Measurements from ENCODE around the gene MT1G. TPM values are rescaled to one million over a fixed set of nuclear protein-coding genes. Genes with fewer than 3 reads are reported as not detected.

MT1G gene
- total RNA-seq, 1 experiment from 2014 or later = 2.2 TPM

DNA sequence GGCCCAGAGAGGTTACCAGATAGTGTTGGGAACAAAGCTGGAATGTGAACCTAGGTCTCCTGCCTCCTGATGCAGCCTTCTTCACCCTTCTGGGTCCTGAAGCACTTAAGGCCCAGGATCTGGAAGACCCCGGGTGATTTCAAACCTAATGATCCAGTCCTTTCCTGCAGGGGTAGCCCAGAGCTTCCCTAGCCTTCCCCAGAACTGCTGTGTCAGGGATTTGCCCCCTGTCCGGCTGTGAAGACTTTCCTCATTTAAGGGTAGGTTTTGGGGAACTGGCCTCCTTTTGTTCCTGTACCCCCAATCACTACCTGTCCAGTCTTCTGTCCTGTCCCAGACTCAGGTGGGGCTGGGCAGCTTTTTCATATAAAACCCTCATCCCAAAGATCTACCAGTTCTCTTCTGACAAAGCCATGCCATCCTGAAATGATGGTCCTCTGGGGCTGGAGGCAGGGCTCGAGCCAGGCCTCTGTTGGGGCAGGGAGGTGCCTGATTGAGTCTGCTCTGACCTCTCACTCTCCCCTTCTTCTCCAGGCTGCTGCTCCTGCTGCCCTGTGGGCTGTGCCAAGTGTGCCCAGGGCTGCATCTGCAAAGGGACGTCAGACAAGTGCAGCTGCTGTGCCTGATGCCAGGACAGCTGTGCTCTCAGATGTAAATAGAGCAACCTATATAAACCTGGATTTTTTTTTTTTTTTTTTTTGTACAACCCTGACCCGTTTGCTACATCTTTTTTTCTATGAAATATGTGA is 15.7 kb upstream of the MT1G start:
- in situ Hi-C loops (cut with HindIII; ENCODE audit: low pct_unique_long_range_greater_than_20kb, low sequenced_read_pairs) (no loop called here), intact Hi-C loops (cut with micrococcal nuclease; ENCODE audit: unreplicated experiment) (no loop called here)
- peaks cover 7% of the 10 kb centered on the region for H3K4me1 ChIP-seq (ENCODE audit: control insufficient read depth, insufficient read depth, low read length)
- H3K27ac ChIP-seq (ENCODE audit: low read length) = no peak overlapping the region
- ChIA-PET CTCF (interaction anchor here (1.2 kb wide), 1 partner anchor 19 kb away, joined by 5 read pairs; no protein-coding TSS in a partner anchor), POLR2A (no interaction called here)
- DNase-seq (ENCODE audit: low read depth, low spot score) = no peak
- H3K27me3 ChIP-seq (ENCODE audit: control insufficient read depth, insufficient read depth, low read length) = no peaks in the 10 kb centered on the region
- ATAC-seq = no peak
- H3K36me3 ChIP-seq (ENCODE audit: control insufficient read depth, insufficient read depth, low read length) = no peaks in the 10 kb centered on the region
- no peak for TF ChIP-seq POLR2AphosphoS5 (IDR thresholded peaks at IDR 0.05; ENCODE audit: low read depth, low read length)
- no peak for TF ChIP-seq TCF7L2 (IDR thresholded peaks at IDR 0.05; ENCODE audit: low read depth, low read length)
- no peak for TF ChIP-seq SIN3A (IDR thresholded peaks at IDR 0.05; ENCODE audit: borderline replicate concordance, insufficient read depth, low read depth, low read length)
- TF ChIP-seq, protein P1, sequence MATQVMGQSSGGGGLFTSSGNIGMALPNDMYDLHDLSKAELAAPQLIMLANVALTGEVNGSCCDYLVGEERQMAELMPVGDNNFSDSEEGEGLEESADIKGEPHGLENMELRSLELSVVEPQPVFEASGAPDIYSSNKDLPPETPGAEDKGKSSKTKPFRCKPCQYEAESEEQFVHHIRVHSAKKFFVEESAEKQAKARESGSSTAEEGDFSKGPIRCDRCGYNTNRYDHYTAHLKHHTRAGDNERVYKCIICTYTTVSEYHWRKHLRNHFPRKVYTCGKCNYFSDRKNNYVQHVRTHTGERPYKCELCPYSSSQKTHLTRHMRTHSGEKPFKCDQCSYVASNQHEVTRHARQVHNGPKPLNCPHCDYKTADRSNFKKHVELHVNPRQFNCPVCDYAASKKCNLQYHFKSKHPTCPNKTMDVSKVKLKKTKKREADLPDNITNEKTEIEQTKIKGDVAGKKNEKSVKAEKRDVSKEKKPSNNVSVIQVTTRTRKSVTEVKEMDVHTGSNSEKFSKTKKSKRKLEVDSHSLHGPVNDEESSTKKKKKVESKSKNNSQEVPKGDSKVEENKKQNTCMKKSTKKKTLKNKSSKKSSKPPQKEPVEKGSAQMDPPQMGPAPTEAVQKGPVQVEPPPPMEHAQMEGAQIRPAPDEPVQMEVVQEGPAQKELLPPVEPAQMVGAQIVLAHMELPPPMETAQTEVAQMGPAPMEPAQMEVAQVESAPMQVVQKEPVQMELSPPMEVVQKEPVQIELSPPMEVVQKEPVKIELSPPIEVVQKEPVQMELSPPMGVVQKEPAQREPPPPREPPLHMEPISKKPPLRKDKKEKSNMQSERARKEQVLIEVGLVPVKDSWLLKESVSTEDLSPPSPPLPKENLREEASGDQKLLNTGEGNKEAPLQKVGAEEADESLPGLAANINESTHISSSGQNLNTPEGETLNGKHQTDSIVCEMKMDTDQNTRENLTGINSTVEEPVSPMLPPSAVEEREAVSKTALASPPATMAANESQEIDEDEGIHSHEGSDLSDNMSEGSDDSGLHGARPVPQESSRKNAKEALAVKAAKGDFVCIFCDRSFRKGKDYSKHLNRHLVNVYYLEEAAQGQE (IDR thresholded peaks at IDR 0.05; ENCODE audit: insufficient read depth in 1 of 2, low read depth in 2 of 2, low read length in 1 of 2) = no peak
- no TSS peak for BruUV-seq (replicated peaks)
- no peaks in the 10 kb centered on the region; the same call in 1 of the 2 replicates for H3K9me3 ChIP-seq (ENCODE audit: control insufficient read depth, insufficient read depth, low read depth, low read length)
- H3K4me3 ChIP-seq (ENCODE audit: low read depth in 2 of 2, low read length in 2 of 2) = peak overlapping the region in 1 of 2 experiments; percentile 14; a peak in 1 of 4 replicates

DNA sequence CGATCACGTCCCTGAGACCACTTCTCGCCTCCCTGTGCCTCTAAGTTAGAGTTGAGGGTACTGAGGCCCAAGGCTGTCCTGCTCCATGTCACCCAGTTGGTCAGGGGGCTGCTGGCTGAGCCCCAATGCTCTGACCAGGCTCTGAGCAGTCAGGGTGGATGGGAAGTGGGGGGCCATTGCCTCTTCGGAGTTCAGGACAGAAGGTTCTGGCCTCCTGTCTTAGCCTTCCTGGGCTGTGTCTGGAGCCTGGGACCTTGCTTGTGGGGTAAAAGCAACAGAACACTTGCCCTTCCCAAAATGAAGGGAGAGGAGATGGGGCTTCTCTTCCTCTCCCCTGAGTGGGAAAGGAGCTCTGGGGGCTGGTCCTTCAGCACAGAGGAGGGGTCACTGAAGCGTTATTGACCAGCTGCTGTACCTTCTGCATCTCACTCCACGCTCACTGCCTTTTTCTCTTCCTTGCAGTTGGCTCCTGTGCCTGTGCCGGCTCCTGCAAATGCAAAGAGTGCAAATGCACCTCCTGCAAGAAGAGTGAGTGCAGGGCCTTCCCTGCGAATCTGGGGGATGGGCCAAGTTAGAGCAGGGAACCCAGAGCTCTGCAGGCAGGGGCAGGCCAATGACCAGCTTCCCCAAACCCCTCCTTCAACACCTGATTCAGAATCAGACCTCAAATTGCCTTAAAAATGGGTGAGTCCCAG is 15.0 kb upstream of the MT1G start:
- H3K36me3 ChIP-seq (ENCODE audit: control insufficient read depth, insufficient read depth, low read length) = no peaks in the 10 kb centered on the region
- H3K4me3 ChIP-seq (ENCODE audit: low read depth in 2 of 2, low read length in 2 of 2) = peak overlapping the region; percentile 68 to 75
- no peak for TF ChIP-seq POLR2AphosphoS5 (IDR thresholded peaks at IDR 0.05; ENCODE audit: low read depth, low read length)
- TF ChIP-seq, protein P2, sequence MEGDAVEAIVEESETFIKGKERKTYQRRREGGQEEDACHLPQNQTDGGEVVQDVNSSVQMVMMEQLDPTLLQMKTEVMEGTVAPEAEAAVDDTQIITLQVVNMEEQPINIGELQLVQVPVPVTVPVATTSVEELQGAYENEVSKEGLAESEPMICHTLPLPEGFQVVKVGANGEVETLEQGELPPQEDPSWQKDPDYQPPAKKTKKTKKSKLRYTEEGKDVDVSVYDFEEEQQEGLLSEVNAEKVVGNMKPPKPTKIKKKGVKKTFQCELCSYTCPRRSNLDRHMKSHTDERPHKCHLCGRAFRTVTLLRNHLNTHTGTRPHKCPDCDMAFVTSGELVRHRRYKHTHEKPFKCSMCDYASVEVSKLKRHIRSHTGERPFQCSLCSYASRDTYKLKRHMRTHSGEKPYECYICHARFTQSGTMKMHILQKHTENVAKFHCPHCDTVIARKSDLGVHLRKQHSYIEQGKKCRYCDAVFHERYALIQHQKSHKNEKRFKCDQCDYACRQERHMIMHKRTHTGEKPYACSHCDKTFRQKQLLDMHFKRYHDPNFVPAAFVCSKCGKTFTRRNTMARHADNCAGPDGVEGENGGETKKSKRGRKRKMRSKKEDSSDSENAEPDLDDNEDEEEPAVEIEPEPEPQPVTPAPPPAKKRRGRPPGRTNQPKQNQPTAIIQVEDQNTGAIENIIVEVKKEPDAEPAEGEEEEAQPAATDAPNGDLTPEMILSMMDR (IDR thresholded peaks at IDR 0.05) = no peak
- TF ChIP-seq, protein P1 (IDR thresholded peaks at IDR 0.05; ENCODE audit: insufficient read depth in 1 of 2, low read depth in 2 of 2, low read length in 1 of 2) = no peak
- TF ChIP-seq TCF7L2 (IDR thresholded peaks at IDR 0.05; ENCODE audit: low read depth, low read length) = no peak
- no peak for TF ChIP-seq SIN3A (IDR thresholded peaks at IDR 0.05; ENCODE audit: borderline replicate concordance, insufficient read depth, low read depth, low read length)
- no peak for DNase-seq (ENCODE audit: low read depth, low spot score)
- peak overlapping the region; percentile 86 for H3K27ac ChIP-seq (ENCODE audit: low read length)
- intact Hi-C loops (cut with micrococcal nuclease; ENCODE audit: unreplicated experiment) (no loop called here), in situ Hi-C loops (cut with HindIII; ENCODE audit: low pct_unique_long_range_greater_than_20kb, low sequenced_read_pairs) (no loop called here)
- ChIA-PET CTCF (interaction anchor here (1.2 kb wide), 1 partner anchor 19 kb away, joined by 5 read pairs; no protein-coding TSS in a partner anchor), POLR2A (interaction anchor here (0.5 kb wide), 1 partner anchor 156 kb away, joined by 4 read pairs; no protein-coding TSS in a partner anchor)
- H3K9me3 ChIP-seq (ENCODE audit: control insufficient read depth, insufficient read depth, low read depth, low read length) = no peaks in the 10 kb centered on the region; the same call in 1 of the 2 replicates
- H3K4me1 ChIP-seq (ENCODE audit: control insufficient read depth, insufficient read depth, low read length) = peaks cover 7% of the 10 kb centered on the region
- TSS peak; percentile 95 for BruUV-seq (replicated peaks)
- H3K27me3 ChIP-seq (ENCODE audit: control insufficient read depth, insufficient read depth, low read length) = no peaks in the 10 kb centered on the region
- 0 out of 2 replicates have a peak, but pooled peaks have one; percentile 3 for ATAC-seq

Data from Panc1 (cell line).